Left renal cortex interstitium (tissue), 4 donors: ENCODE data around the gene AMFR. TPM values are rescaled to one million over a fixed set of nuclear protein-coding genes. Genes with fewer than 3 reads are reported as not detected.

ENCODE experiments used
- DNase-seq, 4 donors: peaks; one replicate each; pipeline ENCODE4 v3.0.0-alpha.2; 2013; ENCODE audit warnings: low read depth in 4 of 4, low spot score in 2 of 4, missing footprints in 1 of 4
- polyA plus RNA-seq, 4 donors: library from polyadenylated mRNA; unstranded; fragments of 120-200 nt; gene quantifications; one replicate each; pipeline ENCODE4 v1.2.1, GENCODE V29; 2013; ENCODE audit not compliant: insufficient read length in 4 of 4

Gene AMFR
- polyA plus RNA-seq, 4 donors = 132 to 144 (median 133) TPM

GRCh38 chr16:56317998-56318826 is 107.1 kb downstream of the AMFR start:
- peak; percentile 61 to 80 (median 63) for DNase-seq

GRCh38 chr16:56316545-56316944 is 108.8 kb downstream of the AMFR start:
- DNase-seq = no peak

GRCh38 chr16:56315955-56316354 is 109.4 kb downstream of the AMFR start:
- DNase-seq = no peak

- no peak for DNase-seq
Observed at GRCh38 chr16:56314244-56314850, 111.0 kb downstream of the AMFR start.

GRCh38 chr16:56312556-56312955 is 112.8 kb downstream of the AMFR start:
- DNase-seq = no peak

- no peak for DNase-seq
Observed at GRCh38 chr16:56312028-56312300, 113.4 kb downstream of the AMFR start.

Other genes starting within 250 kb of the AMFR start
- 1 to 10 TPM; 5.3 to 6.5 (median 6.1) TPM for gene GNAO1, start 234.1 kb downstream of the AMFR start, polyA plus RNA-seq
- 100 to 1,000 TPM; 109 to 139 (median 128) TPM for gene NUDT21, start 25.8 kb upstream of the AMFR start, polyA plus RNA-seq
- gene OGFOD1, start 26.0 kb upstream of the AMFR start, polyA plus RNA-seq = 10 to 100 TPM; 35.3 to 41.1 (median 36.6) TPM
- 100 to 1,000 TPM in 1 of 4 donors, 10 to 100 TPM in 3; 77.3 to 110 (median 96.0) TPM for gene BBS2, start 94.5 kb upstream of the AMFR start, polyA plus RNA-seq
- gene MT4, start 139.5 kb upstream of the AMFR start, polyA plus RNA-seq = not detected
- 1 to 10 TPM; 1.5 to 2.4 (median 1.6) TPM for gene MT3, start 164.0 kb upstream of the AMFR start, polyA plus RNA-seq
- gene MT2A, start 183.0 kb upstream of the AMFR start, polyA plus RNA-seq = 10 to 100 TPM; 26.1 to 41.7 (median 31.1) TPM
- gene MT1E, start 200.2 kb upstream of the AMFR start, polyA plus RNA-seq = 10 to 100 TPM; 19.4 to 50.0 (median 38.3) TPM
- gene MT1M, start 207.1 kb upstream of the AMFR start, polyA plus RNA-seq = under 1 TPM in 2 of 4 donors, not detected in 2; 0.41 to 0.96 TPM
- under 1 TPM in 1 of 4 donors, not detected in 3; 0.32 TPM for gene MT1A, start 213.1 kb upstream of the AMFR start, polyA plus RNA-seq
- 1 to 10 TPM in 1 of 4 donors, not detected in 3; 1.3 TPM for gene MT1B, start 226.3 kb upstream of the AMFR start, polyA plus RNA-seq
- gene MT1F, start 232.4 kb upstream of the AMFR start, polyA plus RNA-seq = 10 to 100 TPM; 43.8 to 84.1 (median 71.3) TPM
- gene MT1G, start 242.5 kb upstream of the AMFR start, polyA plus RNA-seq = 100 to 1,000 TPM in 2 of 4 donors, 10 to 100 TPM in 2; 13.2 to 180 (median 98.1) TPM
- 10 to 100 TPM in 3 of 4 donors, 1 to 10 TPM in 1; 4.1 to 58.4 (median 25.7) TPM for gene MT1H, start 244.3 kb upstream of the AMFR start, polyA plus RNA-seq